Mucosa of descending colon (tissue), 3 donors: ENCODE results near the gene TBR1. TPM values are rescaled to one million over a fixed set of nuclear protein-coding genes. Genes with fewer than 3 reads are reported as not detected.

Source experiments
- ATAC-seq: fragments of 200-7000 bp; cut with Tn5 transposase; one replicate; pipeline ENCODE4 v1.9.1; 2020; ENCODE audit warnings: mild to moderate bottlenecking, moderate library complexity
- DNase-seq, 3 donors: peaks; one replicate each; pipeline ENCODE4 v3.0.0-alpha.2; 2020
- H3K36me3 ChIP-seq: fragments of 200-600 bp; one replicate; pipeline ENCODE4 v1.8.0; 2021; ENCODE audit warnings: low read depth, mild to moderate bottlenecking
- H3K4me1 ChIP-seq: fragments of 200-600 bp; one replicate; pipeline ENCODE4 v1.8.0; 2021; ENCODE audit warnings: low read depth, mild to moderate bottlenecking
- H3K4me3 ChIP-seq: fragments of 200-600 bp; one replicate; pipeline ENCODE4 v1.8.0; 2021; ENCODE audit warnings: mild to moderate bottlenecking
- H3K9me3 ChIP-seq: fragments of 200-600 bp; one replicate; pipeline ENCODE4 v1.8.0; 2021; ENCODE audit warnings: mild to moderate bottlenecking
- CTCF ChIP-seq: fragments of 200-600 bp; IDR thresholded peaks from one replicate; pipeline ENCODE4 v1.8.0; 2022; ENCODE audit warnings: antibody characterized with exemption, mild to moderate bottlenecking
- intact Hi-C, 2 donors: fragments of 100-400 bp; cut with DNase I in 1 of 2; cut with micrococcal nuclease in 1 of 2; formaldehyde crosslinking; loops; one replicate each; pipeline versions ENCODE4 v1.11.0 to v1.11.1; 2022; cut with DNase I, micrococcal nuclease
- long read RNA-seq, 2 donors: library from polyadenylated mRNA; unstranded; transcript quantifications; one replicate each; pipeline ENCODE4 v2.0.0, GENCODE V29; 2019 to 2021
- total RNA-seq, 3 donors: library from RNA; stranded (reverse); fragmentation: NEBNext Ultra II Directional in 2 of 3; extraction: Animal tissue kit (Norgen Biotek cat#: 25700) in 2 of 3; gene quantifications; one replicate each; pipeline versions ENCODE4 v1.2.1 to v1.2.4, GENCODE V29; 2021 to 2023
- donor health status: DM: no; HTN: no; CAD: no; lungs with moderate emphysema.
- donor health status: DM: no; HTN: no; CAD: no.
- donor health status: DM: no; HTN: yes; CAD: no.

The TBR1 gene
- not detected for total RNA-seq
- long read RNA-seq, donor 1 = 0 reads
- long read RNA-seq, donor 2 = 0 reads

GRCh38 chr2:161415987-161416707, at the start of gene TBR1:
TSS of gene TBR1 (plus strand) at chr2:161416297. CDS start at chr2:161416411, 114 bp downstream.
- intact Hi-C loops = no loop called here
- ATAC-seq = no peak
- no peak for TF ChIP-seq CTCF
- Histone ChIP-seq H3K4me3 (no peak within 1 kb of the TSS), H3K36me3 (no peaks in the 10 kb centered on the region), H3K9me3 (no peaks in the 10 kb centered on the region), H3K4me1 (peaks cover 33% of the 10 kb centered on the region)
- no peak for DNase-seq

- TF ChIP-seq CTCF = no peak
- intact Hi-C loops = no loop called here
- Histone ChIP-seq H3K9me3 (peaks cover 5% of the 10 kb centered on the region), H3K36me3 (no peaks in the 10 kb centered on the region), H3K4me3 (no peak overlapping the region), H3K4me1 (no peaks in the 10 kb centered on the region)
- no peak for ATAC-seq
- DNase-seq = no peak
These were observed 48.4 kb upstream of the TBR1 start for GRCh38 chr2:161367675-161368074.

- no peaks in the 10 kb centered on the region for H3K36me3 ChIP-seq
- TF ChIP-seq CTCF = no peak
- ATAC-seq (no peak), DNase-seq (no peak)
- H3K4me1 ChIP-seq = no peaks in the 10 kb centered on the region
- no peaks in the 10 kb centered on the region for H3K9me3 ChIP-seq
- H3K4me3 ChIP-seq = no peak overlapping the region
- intact Hi-C loops = no loop called here
These were observed 46.8 kb upstream of the TBR1 start for GRCh38 chr2:161369311-161369710.

- Histone ChIP-seq H3K4me1 (no peaks in the 10 kb centered on the region), H3K36me3 (no peaks in the 10 kb centered on the region), H3K9me3 (no peaks in the 10 kb centered on the region), H3K4me3 (no peak overlapping the region)
- intact Hi-C loops = loop anchor here in 1 of 2 donors (2.0 kb wide), 1 partner anchor 52 kb away; no protein-coding TSS in a partner anchor
- ATAC-seq = no peak
- no peak for TF ChIP-seq CTCF
- no peak for DNase-seq
These were observed 45.1 kb upstream of the TBR1 start for GRCh38 chr2:161370981-161371380.

- DNase-seq (no peak), ATAC-seq (no peak)
- no peaks in the 10 kb centered on the region for H3K9me3 ChIP-seq
- no peaks in the 10 kb centered on the region for H3K36me3 ChIP-seq
- H3K4me3 ChIP-seq = no peak overlapping the region
- no peaks in the 10 kb centered on the region for H3K4me1 ChIP-seq
- no peak for TF ChIP-seq CTCF
- intact Hi-C loops = loop anchor here in 1 of 2 donors (2.0 kb wide), 1 partner anchor 53 kb away; no protein-coding TSS in a partner anchor
These were observed 44.2 kb upstream of the TBR1 start for GRCh38 chr2:161371869-161372268.
